ENCODE results near the gene TRAPPC3L. TPM values are rescaled to one million over a fixed set of nuclear protein-coding genes. Genes with fewer than 3 reads are reported as not detected.

Gene TRAPPC3L
- total RNA-seq, 1 donor = under 0.01 TPM

DNA sequence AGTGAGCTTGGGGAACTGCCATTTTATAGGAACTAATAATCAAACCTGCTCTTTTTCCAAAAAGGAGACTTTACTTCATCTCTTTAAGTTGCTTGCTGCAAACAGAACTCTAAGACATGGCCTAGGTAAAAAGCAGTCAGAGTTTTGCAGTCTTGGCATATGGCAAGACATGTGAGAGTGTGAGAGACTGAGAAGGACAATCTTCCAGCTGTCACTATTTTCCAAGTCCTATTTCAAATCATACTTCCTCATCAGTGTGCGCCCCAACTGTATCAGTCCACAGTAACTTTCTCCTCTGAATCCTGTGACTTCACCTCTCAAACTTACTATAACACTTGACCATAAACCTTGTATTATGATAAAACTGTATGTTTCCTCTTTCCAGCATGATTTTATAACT, 74.0 kb downstream of the TRAPPC3L start:
- no peaks in the 10 kb centered on the region for H3K36me3 ChIP-seq (ENCODE audit: insufficient read depth, low read length)
- no peaks in the 10 kb centered on the region for H4K20me1 ChIP-seq (ENCODE audit: insufficient read depth, low read length)
- TF ChIP-seq, protein P1, sequence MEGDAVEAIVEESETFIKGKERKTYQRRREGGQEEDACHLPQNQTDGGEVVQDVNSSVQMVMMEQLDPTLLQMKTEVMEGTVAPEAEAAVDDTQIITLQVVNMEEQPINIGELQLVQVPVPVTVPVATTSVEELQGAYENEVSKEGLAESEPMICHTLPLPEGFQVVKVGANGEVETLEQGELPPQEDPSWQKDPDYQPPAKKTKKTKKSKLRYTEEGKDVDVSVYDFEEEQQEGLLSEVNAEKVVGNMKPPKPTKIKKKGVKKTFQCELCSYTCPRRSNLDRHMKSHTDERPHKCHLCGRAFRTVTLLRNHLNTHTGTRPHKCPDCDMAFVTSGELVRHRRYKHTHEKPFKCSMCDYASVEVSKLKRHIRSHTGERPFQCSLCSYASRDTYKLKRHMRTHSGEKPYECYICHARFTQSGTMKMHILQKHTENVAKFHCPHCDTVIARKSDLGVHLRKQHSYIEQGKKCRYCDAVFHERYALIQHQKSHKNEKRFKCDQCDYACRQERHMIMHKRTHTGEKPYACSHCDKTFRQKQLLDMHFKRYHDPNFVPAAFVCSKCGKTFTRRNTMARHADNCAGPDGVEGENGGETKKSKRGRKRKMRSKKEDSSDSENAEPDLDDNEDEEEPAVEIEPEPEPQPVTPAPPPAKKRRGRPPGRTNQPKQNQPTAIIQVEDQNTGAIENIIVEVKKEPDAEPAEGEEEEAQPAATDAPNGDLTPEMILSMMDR (IDR thresholded peaks at IDR 0.05; ENCODE audit: extremely low read depth, low read depth, low read length) = no peak
- H3K9me3 ChIP-seq (ENCODE audit: low read depth, low read length) = no peaks in the 10 kb centered on the region
- H3K27ac ChIP-seq (ENCODE audit: low read depth, low read length) = no peak overlapping the region
- H3K4me1 ChIP-seq (ENCODE audit: insufficient read depth, low read length) = no peaks in the 10 kb centered on the region
- DNase-seq (ENCODE audit: insufficient read length, low spot score, missing footprints) = no peak
- no peak overlapping the region for H2AFZ ChIP-seq (ENCODE audit: low read length)
- no peaks in the 10 kb centered on the region for H3K27me3 ChIP-seq (ENCODE audit: insufficient read depth, low read length)
- H3K79me2 ChIP-seq (ENCODE audit: insufficient read depth, low read length) = no peaks in the 10 kb centered on the region
- H3K4me2 ChIP-seq (ENCODE audit: insufficient read depth, low read length) = no peak overlapping the region
- H3K4me3 ChIP-seq (ENCODE audit: insufficient read depth, low read length) = no peak overlapping the region

DNA sequence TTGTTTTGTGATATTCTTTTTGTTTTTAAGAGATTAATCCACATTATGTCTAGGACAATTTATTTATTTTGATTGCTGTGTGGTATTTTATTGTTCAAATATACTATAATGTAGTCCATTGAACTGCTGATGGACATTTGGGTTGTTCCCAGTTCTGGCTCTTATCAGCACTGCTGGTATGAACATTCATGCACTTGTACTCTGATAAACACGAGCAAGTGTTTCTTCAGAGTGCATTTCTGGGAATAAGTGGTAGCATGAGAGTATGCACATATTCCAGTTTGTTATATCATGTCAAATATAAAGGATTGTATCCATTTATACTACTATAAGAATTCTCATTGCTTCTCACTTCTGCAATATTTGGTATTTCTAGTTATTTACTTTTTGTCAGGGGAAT, 77.2 kb downstream of the TRAPPC3L start:
- no peaks in the 10 kb centered on the region for H3K79me2 ChIP-seq (ENCODE audit: insufficient read depth, low read length)
- DNase-seq (ENCODE audit: insufficient read length, low spot score, missing footprints) = no peak
- no peaks in the 10 kb centered on the region for H3K36me3 ChIP-seq (ENCODE audit: insufficient read depth, low read length)
- no peaks in the 10 kb centered on the region for H4K20me1 ChIP-seq (ENCODE audit: insufficient read depth, low read length)
- H2AFZ ChIP-seq (ENCODE audit: low read length) = no peak overlapping the region
- peaks cover 1% of the 10 kb centered on the region for H3K27me3 ChIP-seq (ENCODE audit: insufficient read depth, low read length)
- TF ChIP-seq, protein P1 (IDR thresholded peaks at IDR 0.05; ENCODE audit: extremely low read depth, low read depth, low read length) = no peak
- H3K4me3 ChIP-seq (ENCODE audit: insufficient read depth, low read length) = no peak overlapping the region
- H3K9me3 ChIP-seq (ENCODE audit: low read depth, low read length) = no peaks in the 10 kb centered on the region
- H3K27ac ChIP-seq (ENCODE audit: low read depth, low read length) = no peak overlapping the region
- no peaks in the 10 kb centered on the region for H3K4me1 ChIP-seq (ENCODE audit: insufficient read depth, low read length)
- H3K4me2 ChIP-seq (ENCODE audit: insufficient read depth, low read length) = no peak overlapping the region

DNA sequence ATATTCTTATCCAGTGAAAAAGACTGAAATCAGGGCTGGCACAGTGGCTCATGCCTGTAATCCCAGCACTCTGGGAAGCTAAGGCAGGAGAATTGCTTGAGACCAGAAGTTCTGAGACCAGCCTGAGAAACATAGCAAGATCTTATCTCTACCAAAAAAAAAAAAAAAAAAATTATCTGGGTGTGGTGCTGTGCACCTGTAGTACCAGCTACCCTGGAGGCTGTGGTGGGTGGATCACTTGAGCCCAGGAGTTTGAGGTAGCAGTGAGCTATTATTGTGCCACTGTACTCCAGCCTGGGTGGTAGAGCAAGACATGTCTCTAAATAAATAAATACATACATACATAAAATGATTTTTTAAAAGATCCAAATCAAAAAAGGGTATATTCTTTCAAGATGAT, 78.0 kb downstream of the TRAPPC3L start:
- Histone ChIP-seq H3K4me1 (ENCODE audit: insufficient read depth, low read length) (peaks cover 1% of the 10 kb centered on the region), H3K79me2 (ENCODE audit: insufficient read depth, low read length) (no peaks in the 10 kb centered on the region), H2AFZ (ENCODE audit: low read length) (no peak overlapping the region), H3K27ac (ENCODE audit: low read depth, low read length) (no peak overlapping the region), H3K4me3 (ENCODE audit: insufficient read depth, low read length) (no peak overlapping the region), H3K4me2 (ENCODE audit: insufficient read depth, low read length) (no peak overlapping the region), H3K36me3 (ENCODE audit: insufficient read depth, low read length) (no peaks in the 10 kb centered on the region), H4K20me1 (ENCODE audit: insufficient read depth, low read length) (no peaks in the 10 kb centered on the region), H3K27me3 (ENCODE audit: insufficient read depth, low read length) (peaks cover 3% of the 10 kb centered on the region), H3K9me3 (ENCODE audit: low read depth, low read length) (no peaks in the 10 kb centered on the region)
- no peak for DNase-seq (ENCODE audit: insufficient read length, low spot score, missing footprints)
- TF ChIP-seq, protein P1 (IDR thresholded peaks at IDR 0.05; ENCODE audit: extremely low read depth, low read depth, low read length) = no peak

DNA sequence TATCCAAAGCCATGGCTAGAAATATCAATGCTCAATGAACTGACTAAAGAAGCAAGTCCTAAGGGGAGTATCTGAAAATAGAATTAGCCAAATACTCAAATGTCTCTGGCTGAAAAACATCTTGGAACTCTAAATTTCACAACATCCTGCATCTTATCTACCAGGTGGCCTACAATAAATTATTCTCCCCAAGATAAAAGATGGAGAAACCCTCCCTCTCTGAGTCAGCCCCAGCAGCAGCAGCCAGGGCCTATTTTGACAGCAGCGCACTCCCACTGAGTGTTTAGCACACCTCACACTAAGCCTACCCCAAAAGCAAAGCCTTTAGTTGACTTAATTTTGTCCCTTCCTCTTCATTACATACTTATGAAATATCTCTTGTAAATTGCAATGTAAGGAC, 78.4 kb downstream of the TRAPPC3L start:
- Histone ChIP-seq H3K4me2 (ENCODE audit: insufficient read depth, low read length) (no peak overlapping the region), H3K9me3 (ENCODE audit: low read depth, low read length) (no peaks in the 10 kb centered on the region), H3K4me1 (ENCODE audit: insufficient read depth, low read length) (peaks cover 5% of the 10 kb centered on the region), H3K36me3 (ENCODE audit: insufficient read depth, low read length) (no peaks in the 10 kb centered on the region), H3K4me3 (ENCODE audit: insufficient read depth, low read length) (no peak overlapping the region), H3K27ac (ENCODE audit: low read depth, low read length) (no peak overlapping the region), H3K79me2 (ENCODE audit: insufficient read depth, low read length) (no peaks in the 10 kb centered on the region), H2AFZ (ENCODE audit: low read length) (no peak overlapping the region), H3K27me3 (ENCODE audit: insufficient read depth, low read length) (peaks cover 3% of the 10 kb centered on the region), H4K20me1 (ENCODE audit: insufficient read depth, low read length) (no peaks in the 10 kb centered on the region)
- DNase-seq (ENCODE audit: insufficient read length, low spot score, missing footprints) = no peak
- TF ChIP-seq, protein P1 (IDR thresholded peaks at IDR 0.05; ENCODE audit: extremely low read depth, low read depth, low read length) = no peak
